GM21390 (cell line): Measurements from ENCODE around the gene PRR15L.
"Not testable (repeated sequence)": the region's sequence is repeated elsewhere in the genome, so short reads cannot be mapped to it uniquely, and the experiment has no call there.

Experiments used
- ATAC-seq: cut with Tn5 transposase; IDR thresholded peaks from one replicate; pipeline ENCODE4 v1.9.1; 2021; ENCODE audit not compliant: unreplicated experiment

The PRR15L gene, protein sequence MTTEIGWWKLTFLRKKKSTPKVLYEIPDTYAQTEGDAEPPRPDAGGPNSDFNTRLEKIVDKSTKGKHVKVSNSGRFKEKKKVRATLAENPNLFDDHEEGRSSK

DNA sequence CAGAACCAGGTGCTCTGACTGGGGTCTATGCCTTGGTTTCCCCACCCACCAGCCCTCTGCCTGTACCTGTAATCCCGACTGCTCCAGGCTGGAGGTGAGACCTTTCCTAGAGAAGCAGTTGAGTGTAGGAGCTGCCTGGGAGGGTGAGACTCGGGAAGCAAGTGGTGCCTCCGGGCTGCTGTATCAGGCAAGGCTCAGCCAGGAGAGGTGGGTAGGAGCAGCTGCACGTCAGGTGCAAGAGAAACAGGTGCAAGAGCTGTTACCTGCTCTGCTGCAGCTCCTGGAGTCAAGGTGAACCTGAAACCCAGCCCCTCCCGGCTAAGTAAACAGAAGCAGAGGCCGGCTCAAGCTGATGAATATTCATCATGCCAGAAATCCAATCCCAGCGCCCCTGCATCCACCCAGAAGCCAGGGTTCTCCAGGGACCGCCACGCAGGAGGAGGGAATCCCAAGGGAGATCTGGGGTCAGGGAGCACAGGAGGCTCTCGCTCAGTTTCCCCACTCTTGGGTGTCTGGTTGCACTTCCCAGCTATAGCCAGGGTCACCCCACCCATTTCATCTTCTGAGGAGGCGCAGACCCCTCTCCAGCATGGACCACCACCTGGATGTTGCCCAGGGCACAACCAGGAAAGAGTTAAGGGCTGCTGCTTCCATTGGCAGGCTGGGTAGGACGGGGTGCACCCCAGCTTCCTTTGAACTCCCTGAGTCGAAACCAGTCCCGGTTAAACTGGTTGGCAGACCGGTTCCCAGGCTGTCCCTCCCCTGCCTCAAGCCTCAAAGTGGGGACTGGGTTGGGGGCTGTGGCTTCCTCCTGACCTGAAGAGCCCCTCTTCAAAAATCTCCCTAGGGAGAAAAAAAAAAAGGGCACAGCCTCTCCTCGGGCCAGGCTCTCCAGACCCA is at the start of gene PRR15L:
Gene PRR15L, minus strand, starts transcription at position 293 of the 900 bp plus-strand sequence. CDS start 4,649 bp downstream, outside the sequence.
- ATAC-seq: no peak

DNA sequence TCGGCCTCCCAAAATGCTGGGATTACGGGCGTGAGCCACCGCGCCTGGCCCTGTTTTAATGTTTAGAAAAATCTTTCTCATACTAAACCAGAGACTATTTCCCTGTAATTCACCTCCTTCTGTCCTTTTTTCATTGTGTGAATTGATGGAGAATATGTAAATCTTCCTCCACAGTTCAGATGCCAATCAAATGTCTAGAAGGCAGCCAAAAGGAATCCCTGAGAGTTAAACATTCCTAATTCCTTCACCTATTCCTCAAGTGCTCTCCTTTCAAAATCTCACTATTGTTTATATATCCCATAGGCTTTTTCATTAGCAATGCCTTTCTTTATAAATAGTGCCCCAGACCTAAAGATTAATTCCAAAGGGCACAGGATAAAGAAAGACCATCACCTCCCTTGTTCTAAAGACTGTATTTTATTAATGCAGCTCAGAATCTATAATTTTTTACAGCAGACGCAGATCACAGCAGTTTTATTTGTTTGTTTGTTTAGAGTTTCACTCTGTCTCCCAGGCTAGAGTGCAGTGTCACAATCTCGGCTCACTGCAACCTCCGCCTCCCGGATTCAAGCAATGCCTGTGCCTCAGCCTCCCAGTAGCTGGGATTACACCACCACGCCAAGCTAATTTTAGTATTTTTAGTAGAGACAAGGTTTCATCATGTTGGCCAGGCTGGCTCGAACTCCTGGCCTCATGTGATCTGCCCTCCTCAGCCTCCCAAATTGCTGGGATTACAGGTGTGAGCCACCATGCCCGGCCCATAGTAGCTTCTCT is 49.4 kb upstream of the PRR15L start:
- ATAC-seq: no peak

DNA sequence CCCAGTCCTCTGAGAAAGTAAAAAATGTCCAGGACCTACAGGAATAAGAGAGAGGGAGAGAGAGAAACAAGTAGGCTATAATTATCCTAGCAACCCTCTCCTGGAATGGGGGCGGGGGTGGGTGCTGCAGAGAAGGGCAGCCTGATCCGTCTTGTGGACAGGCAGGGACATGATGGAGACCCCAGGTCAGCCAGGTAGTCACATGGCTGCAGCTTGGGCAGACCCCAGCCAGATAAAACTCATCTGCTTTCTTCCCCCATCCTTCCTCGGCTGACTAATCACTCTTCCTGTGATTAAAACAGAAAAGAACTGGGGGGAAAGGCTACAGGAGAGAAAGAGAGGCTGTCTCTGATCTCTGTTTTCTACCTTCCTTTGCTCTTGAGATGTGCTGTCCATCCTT is 47.3 kb upstream of the PRR15L start:
- ATAC-seq: no peak

DNA sequence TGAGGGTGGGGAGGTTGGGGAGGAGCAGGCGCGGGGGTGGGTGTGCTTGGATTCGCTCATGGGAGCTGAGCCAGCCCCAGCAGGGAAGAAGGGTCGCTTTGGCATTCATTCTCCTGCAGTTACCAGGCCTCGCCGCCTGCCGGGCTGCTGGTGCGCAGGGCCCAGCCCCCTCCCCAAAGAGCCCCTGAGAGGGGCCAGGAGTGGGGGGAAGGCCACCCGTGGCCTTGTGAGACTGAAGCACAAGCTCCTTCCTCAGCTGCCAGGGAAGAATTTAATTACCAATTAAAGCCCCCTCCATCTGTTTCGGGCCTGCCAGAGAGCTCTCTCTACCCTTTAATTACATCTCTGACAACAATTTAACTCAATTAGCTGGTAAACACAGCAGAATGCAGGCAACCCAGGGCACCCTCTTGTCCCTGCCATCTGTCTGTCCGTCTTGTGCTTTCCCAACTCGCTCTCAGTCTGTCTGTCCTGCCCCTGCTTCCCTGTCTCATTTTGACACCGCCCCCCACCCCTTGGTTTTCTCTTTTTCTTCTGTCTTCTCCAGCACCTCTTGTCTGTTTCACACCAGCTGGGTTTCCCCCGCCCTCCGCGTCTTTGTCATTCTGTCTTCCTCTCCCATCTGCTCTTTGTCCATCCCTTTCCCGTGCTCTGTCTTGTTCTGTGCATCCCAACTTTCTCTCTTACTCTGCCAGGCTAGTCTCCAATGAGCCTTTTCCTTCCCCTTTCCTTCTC is 45.9 kb upstream of the PRR15L start:
- no peak for ATAC-seq

DNA sequence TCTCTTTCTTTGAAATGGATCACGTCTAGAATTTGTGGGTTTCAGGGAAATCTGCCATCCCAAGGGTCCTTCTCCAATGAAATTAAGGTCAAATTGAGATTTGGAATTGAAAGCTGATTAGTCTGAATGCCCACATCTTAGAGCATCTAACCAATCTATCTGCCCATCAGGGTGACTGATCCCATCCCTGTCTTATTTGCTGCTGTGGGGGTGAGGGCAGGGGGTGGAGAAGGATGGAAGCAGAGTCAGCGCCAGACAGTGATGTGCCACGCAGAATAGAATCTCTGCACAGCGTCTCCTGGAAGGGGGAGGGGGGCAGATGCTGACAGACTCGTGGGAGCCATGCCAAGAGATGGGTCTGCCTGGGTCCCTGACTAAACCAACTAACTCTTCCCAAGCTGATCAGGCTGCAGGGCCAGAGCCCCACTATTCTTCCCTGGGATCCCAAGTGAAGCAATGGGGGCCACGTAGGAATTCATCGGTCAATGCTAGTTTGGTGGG is 45.3 kb upstream of the PRR15L start:
- no peak for ATAC-seq

DNA sequence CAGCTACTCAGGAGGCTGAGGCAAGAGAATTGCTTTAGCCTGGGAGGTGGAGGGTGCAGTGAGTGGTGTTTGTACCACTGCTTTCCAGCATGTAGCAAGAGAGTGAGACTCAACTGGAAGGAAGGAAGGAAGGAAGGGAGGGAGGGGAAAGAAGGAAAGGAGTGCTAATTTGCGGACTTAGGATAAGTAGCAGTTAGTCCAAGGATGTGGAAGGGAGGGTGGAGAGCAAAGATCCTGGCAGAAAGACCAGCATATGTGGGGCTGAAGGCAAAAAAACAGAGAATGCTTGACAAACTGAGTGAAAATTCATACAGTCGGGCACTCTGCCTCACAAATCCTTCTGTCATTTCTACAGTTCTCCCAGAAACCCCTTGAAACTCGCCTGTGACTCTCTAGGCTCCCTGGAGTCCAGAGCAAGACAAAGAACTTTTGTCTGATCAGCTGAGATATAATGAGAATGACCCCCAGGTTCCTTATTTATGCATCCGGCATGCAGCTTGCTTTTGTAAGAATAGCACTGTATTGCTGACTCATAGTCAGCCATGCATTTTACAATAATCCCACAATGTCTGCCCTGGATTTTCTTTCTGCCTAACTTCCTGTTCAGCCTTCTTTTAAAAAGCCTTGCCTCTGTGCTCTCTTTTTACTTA is 44.7 kb upstream of the PRR15L start:
- ATAC-seq: no peak

DNA sequence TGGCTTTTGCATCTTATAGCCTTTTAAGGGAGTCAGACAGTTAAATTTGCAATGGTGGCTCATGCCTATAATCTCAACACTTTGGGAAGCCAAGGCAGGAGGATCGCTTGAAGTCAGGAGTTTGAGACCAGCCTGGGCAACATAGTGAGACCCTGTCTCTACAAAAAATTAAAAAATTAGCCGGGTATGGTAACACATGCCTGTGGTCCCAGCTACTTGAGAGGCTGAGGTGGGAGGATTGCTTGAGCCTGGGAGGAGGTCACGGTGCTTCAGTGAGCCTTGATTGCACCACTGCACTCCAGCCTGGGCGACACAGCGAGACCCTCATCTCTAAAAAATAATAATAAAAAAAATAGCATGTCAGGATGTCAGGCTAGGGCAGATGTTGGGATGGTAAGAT is 44.0 kb upstream of the PRR15L start:
- not testable (repeated sequence) for ATAC-seq

DNA sequence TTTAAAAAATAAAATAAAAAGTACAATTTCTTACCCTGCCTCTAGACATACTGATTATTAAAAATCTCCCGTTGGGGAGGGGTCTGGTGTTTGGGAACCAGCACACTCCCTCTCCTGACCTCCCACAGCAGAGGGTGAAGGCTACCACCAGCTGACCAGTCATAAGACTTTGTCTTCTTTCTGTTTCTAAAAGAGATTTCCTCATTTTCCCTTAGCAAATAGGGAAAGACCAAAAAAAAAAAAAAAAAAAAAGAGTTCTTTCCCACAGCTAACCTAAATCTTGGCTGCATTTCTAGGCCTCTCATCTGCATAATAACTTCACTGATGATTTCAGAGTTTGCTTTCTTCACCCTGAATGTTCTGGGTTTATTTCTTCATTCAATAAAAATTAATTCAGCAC is 43.5 kb upstream of the PRR15L start:
- no peak for ATAC-seq

DNA sequence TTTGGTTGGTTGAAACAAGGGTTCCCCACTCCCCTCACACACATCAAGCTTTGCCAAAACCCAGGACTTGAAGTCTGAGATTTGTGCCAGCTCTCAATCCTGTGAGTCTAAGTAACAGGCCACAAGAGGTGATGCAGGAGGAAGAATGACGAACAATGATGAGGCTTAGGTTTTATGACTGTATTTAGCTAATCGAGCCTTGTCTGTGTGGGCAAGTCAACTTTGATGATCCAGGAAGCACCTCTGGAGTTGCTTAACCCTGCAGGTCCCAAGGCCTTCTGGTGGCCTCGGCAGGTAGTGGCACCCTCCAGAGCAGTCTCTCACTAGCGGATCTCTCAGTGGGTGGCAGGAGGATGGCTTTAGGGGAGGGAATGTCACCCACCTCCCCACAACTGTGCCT is 41.9 kb upstream of the PRR15L start:
- no peak for ATAC-seq

DNA sequence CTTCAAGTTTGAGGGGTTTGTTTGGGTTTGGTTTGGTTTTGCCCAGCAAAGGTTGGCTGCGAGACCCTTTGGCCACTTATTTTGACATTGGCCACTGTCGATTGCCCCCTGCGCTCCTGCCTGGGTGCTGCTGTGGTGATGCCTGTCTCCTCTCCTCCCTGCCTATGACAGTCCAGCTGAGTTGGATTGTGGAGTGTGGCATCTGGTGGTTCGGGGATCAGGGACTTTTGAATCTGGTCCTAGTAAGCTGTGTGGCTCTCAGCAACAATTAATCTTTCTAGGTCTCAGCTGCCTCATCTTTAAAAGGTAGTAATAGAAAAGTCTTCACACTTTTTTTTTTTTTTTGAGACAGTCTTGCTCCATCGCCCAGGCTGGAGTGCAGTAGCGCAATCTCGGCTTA is 40.4 kb upstream of the PRR15L start:
- no peak for ATAC-seq

DNA sequence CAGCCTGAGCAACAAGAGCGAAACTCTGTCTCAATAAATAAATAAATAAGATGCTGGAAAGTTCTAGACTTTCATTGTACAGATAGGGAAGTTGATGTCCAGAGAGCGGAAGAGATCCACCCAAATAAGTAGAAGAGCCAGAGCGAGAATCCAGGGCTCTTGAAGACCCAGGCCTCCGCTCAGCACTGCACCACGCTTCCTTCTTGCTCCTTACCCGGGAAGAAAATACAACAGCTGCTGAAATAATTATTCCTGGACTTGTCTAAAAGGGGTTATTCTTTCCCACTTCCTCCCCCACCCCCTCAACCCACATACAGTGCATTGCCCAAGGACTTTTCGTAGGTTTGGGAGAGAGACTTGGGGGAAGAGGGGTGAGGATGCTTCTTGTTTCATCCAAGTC is 39.9 kb upstream of the PRR15L start:
- no peak for ATAC-seq

DNA sequence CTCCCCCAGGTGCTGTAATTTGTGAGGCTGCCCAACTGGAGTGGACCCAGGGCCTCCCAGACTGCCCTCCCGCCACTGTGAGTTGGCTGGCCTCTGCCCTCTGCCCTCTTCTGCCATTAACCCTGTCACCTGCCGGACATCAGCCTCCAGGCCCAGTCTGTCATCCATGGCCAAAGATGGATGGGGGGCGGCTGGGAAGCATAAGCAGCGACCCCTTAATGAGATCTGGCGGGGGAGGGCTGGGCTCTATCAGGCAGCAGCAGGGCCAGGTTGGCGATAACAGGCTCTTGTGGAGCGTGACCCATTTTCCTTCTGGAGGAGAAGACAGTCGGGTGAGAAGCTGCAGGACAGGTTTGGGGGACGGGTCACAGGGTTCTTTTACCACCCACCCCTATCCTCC is 38.5 kb upstream of the PRR15L start:
- no peak for ATAC-seq

DNA sequence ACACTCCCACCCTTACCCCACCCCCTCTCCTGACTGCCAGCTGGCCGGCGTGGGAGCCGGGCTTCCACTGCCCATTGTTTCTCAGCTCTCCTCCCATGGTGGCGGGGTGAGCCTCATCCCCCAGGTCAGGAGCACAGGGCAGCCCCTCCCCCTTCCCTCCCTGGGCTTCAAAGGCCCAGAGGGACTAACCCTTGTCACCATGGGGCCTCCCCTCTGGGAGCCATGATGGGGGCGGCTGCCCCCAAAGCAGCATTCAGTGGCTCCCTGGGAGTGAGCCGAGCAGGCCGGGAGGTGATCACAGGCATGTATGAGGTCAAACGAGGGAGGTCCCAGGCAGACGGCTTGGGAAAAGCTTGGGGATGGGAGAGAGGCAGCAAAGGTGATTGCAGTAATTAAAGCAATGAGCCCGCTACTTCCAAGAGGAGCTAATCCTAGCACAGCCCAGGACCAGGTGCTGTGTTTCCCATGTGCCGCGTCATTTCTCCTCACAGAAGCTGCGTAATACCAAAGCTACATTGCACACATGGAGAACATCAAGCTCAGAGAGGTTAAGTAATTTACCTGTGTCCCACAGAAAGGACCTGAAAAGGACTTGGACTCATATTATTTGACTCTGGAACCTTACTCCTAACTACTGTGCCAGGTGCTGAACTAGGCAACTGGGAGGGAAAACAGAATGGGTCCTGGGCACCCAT is 37.7 kb upstream of the PRR15L start:
- no peak for ATAC-seq

DNA sequence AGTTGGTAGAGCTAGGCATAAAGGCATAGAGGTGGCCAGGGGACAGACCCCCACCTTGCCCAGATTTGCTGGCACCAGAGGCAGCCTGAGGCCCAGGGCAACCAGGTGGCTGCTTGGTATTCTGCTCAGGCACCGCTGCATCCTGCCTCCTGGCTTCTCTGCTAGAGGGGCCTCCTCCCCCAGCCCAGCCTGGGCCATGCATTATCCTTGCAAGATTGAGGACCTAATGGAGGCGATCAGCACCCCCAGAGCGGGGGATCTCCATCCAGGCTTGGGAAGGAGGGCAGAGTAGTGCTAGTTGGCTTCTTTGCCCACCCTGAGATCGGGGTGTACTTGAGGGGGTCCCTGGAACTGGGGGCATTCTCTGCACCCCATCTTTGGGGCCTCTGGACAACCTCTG is 37.0 kb upstream of the PRR15L start:
- no peak for ATAC-seq

DNA sequence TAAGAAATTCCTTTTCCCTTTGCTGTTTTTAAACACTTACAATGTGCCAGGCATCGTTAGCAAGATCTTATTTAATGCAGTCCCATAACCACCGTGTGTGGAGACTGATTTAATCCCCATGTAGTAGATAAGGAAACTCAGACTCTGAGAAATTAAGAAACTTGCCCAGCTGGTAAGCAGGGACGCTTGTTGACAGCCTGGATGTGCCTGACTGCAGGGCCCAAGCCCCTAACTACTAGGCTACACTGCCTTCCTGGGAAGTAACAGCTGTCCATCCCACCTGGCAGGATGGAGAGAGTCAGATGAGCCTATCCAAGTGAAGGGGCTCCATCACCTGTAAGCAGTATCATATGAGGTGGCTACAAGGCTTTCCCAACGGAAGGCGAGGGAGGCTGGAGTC is 36.3 kb upstream of the PRR15L start:
- ATAC-seq: no peak

DNA sequence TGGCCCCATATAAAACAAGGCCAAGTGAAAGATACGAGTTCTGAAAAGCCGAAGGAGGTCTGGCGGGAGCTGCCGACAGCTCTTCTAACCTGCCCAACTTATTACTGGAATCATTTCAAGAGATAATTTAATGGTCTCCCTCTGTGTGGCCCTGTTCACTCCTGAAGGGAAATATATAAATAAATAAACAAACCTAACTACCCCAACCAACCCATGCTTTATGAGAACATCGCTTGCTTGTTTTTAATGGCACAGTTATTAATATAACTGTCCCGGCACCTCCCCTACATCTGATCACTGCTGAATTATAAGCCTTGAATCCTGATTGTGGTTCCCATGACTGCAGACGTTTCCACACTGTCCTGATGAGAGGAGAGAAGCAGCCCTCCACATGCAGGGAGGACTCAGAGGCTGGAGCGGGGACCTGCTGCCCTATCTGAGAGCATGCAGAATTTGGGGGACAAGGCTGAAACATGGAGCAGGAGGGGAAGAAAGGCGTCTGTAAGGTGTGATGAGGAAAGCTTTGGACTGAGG is 35.4 kb upstream of the PRR15L start:
- no peak for ATAC-seq

DNA sequence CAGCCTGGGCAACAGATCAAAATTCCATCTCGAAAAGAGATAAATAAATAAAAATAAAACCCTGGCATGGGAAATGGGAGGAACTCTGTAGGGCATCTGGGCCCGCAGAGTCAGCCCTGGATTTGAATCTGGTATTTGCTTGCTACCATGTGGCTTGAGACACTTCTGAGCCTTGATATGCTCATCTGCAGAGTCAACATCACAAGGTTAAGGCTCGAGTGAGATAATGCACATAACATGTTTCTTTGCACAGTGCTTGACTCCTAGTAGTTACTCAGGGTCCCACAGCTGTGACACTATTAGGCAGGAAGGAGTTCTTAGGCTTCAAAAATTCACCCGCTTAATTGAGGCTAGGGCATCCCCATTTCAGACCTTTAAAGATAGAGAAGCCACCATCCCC is 34.5 kb upstream of the PRR15L start:
- ATAC-seq: no peak

DNA sequence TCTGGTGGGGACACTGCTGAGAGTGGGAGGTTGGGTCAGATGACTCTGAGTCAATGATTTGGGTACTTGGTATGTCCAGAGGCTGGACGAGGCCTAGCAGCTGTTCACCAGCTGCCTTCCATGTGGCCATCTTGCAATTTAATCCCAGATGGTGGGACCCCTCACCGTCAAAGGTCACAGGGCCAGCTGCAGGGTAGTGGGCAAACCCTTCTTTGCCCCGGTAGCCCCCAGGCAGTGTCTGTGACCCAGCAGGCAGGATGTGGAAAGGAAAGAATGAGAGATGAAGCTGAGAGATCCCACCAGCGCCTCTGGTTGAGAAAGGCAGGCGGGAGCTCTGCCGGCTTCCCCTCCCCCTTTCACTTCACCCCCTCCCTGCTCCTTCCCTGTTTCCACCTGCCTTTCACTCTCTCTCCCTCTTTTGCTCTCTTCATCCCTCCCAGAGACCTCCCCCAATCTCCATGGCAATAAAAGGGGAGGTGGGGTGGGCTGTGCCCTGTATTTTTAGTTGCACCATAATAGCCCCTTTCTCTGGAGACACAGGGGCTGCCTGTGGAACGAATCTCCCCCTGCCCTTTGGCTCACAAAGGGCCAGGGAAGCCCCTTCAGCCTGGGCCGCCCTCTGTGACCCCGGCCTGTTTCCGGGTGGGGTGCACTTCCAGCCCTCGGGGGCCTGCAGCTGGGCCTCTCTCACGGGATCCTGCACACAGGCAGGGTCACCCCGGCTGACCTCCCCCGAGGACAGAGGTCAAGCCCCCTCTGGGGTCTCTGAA is 33.5 kb upstream of the PRR15L start:
- ATAC-seq: no peak

DNA sequence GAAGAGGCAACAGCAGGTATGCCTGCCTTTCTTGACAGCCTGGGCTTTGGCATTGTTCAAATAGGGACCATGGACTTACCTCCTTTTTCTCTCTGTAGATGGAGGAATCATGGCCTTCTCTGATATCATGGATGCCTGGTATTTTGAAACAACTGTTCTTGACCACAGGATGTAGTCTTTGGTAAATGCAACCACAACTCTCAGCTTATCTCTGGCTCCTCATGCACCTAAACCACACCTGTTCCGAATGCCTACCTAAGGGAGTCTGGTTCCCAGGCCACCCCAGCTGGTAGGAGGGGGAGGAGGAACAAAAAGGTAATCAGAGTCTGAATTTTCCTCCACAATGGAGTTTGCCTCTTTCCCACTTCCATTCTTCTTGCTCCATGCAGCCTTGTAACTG is 32.0 kb upstream of the PRR15L start:
- ATAC-seq: no peak
